ENCODE data around the gene ADCK1.
"Not testable (repeated sequence)": the region's sequence is repeated elsewhere in the genome, so short reads cannot be mapped to it uniquely, and the experiment has no call there.

The ADCK1 gene

GRCh38 chr14:77897374-77897773, 97.5 kb downstream of the ADCK1 start:
- no peak for DNase-seq (ENCODE audit: low read depth in 2 of 3, low spot score in 1 of 3)

- no peak for DNase-seq (ENCODE audit: low read depth in 2 of 3, low spot score in 1 of 3)
These were observed 102.9 kb downstream of the ADCK1 start for GRCh38 chr14:77902811-77903210.

- no peak for DNase-seq (ENCODE audit: low read depth in 2 of 3, low spot score in 1 of 3)
These were observed 103.3 kb downstream of the ADCK1 start for GRCh38 chr14:77903221-77903620.

GRCh38 chr14:77903937-77904617, 104.2 kb downstream of the ADCK1 start:
- no peak for DNase-seq (ENCODE audit: low read depth in 2 of 3, low spot score in 1 of 3)

GRCh38 chr14:77906446-77906845, 106.5 kb downstream of the ADCK1 start:
- DNase-seq (ENCODE audit: low read depth in 2 of 3, low spot score in 1 of 3): no peak

GRCh38 chr14:77908847-77909246, 108.9 kb downstream of the ADCK1 start:
- no peak for DNase-seq (ENCODE audit: low read depth in 2 of 3, low spot score in 1 of 3)

GRCh38 chr14:77909911-77910310, 110.0 kb downstream of the ADCK1 start:
- DNase-seq (ENCODE audit: low read depth in 2 of 3, low spot score in 1 of 3): no peak

- DNase-seq (ENCODE audit: low read depth in 2 of 3, low spot score in 1 of 3): no peak
These were observed 110.6 kb downstream of the ADCK1 start for GRCh38 chr14:77910506-77910905.

GRCh38 chr14:77911356-77911755, 111.4 kb downstream of the ADCK1 start:
- DNase-seq (ENCODE audit: low read depth in 2 of 3, low spot score in 1 of 3): no peak

- no peak for DNase-seq (ENCODE audit: low read depth in 2 of 3, low spot score in 1 of 3)
These were observed 113.0 kb downstream of the ADCK1 start for GRCh38 chr14:77912754-77913556.

GRCh38 chr14:77914073-77914721, 114.3 kb downstream of the ADCK1 start:
- no peak for DNase-seq (ENCODE audit: low read depth in 2 of 3, low spot score in 1 of 3)

GRCh38 chr14:77915390-77915789, 115.5 kb downstream of the ADCK1 start:
- DNase-seq (ENCODE audit: low read depth in 2 of 3, low spot score in 1 of 3): not testable (repeated sequence)

- no peak for DNase-seq (ENCODE audit: low read depth in 2 of 3, low spot score in 1 of 3)
These were observed 117.7 kb downstream of the ADCK1 start for GRCh38 chr14:77917491-77918201.

- no peak for DNase-seq (ENCODE audit: low read depth in 2 of 3, low spot score in 1 of 3)
These were observed 118.5 kb downstream of the ADCK1 start for GRCh38 chr14:77918448-77918847.

GRCh38 chr14:77920312-77920711, 120.4 kb downstream of the ADCK1 start:
- DNase-seq (ENCODE audit: low read depth in 2 of 3, low spot score in 1 of 3): no peak

GRCh38 chr14:77921818-77922217, 121.9 kb downstream of the ADCK1 start:
- no peak for DNase-seq (ENCODE audit: low read depth in 2 of 3, low spot score in 1 of 3)

GRCh38 chr14:77923131-77923936, 123.4 kb downstream of the ADCK1 start:
- DNase-seq (ENCODE audit: low read depth in 2 of 3, low spot score in 1 of 3): no peak

- DNase-seq (ENCODE audit: low read depth in 2 of 3, low spot score in 1 of 3): no peak
These were observed 124.4 kb downstream of the ADCK1 start for GRCh38 chr14:77924141-77924948.

GRCh38 chr14:77926942-77927341, 127.0 kb downstream of the ADCK1 start:
- no peak for DNase-seq (ENCODE audit: low read depth in 2 of 3, low spot score in 1 of 3)

- no peak for DNase-seq (ENCODE audit: low read depth in 2 of 3, low spot score in 1 of 3)
These were observed 131.5 kb downstream of the ADCK1 start for GRCh38 chr14:77931441-77931840.
